Measurements from ENCODE around the gene FBN1. TPM values are rescaled to one million over a fixed set of nuclear protein-coding genes. Genes with fewer than 3 reads are reported as not detected.

The FBN1 gene
- total RNA-seq, 1 donor from 2014 or later = 78.8 TPM

DNA sequence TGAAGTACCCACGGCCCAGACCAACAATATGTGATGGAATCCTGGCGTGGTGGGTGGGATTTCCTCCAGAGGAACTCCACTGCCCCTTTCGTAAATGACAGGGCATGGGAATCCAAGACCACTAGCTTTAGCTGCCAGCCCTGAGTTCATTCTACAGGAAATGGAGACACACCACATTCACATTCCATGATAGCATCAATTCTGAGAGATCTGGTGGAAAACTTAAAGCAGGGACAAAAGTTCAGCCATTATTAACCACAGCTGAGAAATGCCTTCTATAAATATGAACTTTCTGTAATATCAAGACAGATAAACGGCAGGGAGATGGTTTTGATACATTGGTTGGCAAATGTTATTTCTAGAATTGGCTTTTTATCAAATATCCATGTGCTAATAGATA, 98.2 kb downstream of the FBN1 start:
- Histone ChIP-seq H3K36me3 (no peaks in the 10 kb centered on the region), H3K4me2 (no peak overlapping the region), H2AFZ (replicated peaks) (no peak overlapping the region), H3F3A (ENCODE audit: low read depth) (no peaks in the 10 kb centered on the region), H3K4me3 (no peak overlapping the region), H3K9me3 (ENCODE audit: low read depth) (no peaks in the 10 kb centered on the region), H3K9ac (no peak overlapping the region), H3K79me2 (ENCODE audit: low read depth) (no peaks in the 10 kb centered on the region), H3K27me3 (no peaks in the 10 kb centered on the region), H3K4me1 (no peaks in the 10 kb centered on the region), H4K20me1 (ENCODE audit: low read depth) (no peaks in the 10 kb centered on the region), H3K27ac (no peak overlapping the region)
- H3K36me3 Mint-ChIP-seq = no peaks in the 10 kb centered on the region
- no peak overlapping the region for H3K27ac Mint-ChIP-seq
- TF ChIP-seq EZH2 (IDR thresholded peaks at IDR 0.05) (no peak), EZH2phosphoT487 (IDR thresholded peaks at IDR 0.05) (no peak)
- TF ChIP-seq, protein P1, sequence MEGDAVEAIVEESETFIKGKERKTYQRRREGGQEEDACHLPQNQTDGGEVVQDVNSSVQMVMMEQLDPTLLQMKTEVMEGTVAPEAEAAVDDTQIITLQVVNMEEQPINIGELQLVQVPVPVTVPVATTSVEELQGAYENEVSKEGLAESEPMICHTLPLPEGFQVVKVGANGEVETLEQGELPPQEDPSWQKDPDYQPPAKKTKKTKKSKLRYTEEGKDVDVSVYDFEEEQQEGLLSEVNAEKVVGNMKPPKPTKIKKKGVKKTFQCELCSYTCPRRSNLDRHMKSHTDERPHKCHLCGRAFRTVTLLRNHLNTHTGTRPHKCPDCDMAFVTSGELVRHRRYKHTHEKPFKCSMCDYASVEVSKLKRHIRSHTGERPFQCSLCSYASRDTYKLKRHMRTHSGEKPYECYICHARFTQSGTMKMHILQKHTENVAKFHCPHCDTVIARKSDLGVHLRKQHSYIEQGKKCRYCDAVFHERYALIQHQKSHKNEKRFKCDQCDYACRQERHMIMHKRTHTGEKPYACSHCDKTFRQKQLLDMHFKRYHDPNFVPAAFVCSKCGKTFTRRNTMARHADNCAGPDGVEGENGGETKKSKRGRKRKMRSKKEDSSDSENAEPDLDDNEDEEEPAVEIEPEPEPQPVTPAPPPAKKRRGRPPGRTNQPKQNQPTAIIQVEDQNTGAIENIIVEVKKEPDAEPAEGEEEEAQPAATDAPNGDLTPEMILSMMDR (IDR thresholded peaks at IDR 0.05) = no peak
- H3K4me3 Mint-ChIP-seq = no peak overlapping the region
- H3K4me1 Mint-ChIP-seq = no peaks in the 10 kb centered on the region
- H3K9me3 Mint-ChIP-seq = no peaks in the 10 kb centered on the region
- DNase-seq (ENCODE audit: low spot score) = no peak
- no peaks in the 10 kb centered on the region for H3K27me3 Mint-ChIP-seq (ENCODE audit: insufficient read depth, low read depth)

DNA sequence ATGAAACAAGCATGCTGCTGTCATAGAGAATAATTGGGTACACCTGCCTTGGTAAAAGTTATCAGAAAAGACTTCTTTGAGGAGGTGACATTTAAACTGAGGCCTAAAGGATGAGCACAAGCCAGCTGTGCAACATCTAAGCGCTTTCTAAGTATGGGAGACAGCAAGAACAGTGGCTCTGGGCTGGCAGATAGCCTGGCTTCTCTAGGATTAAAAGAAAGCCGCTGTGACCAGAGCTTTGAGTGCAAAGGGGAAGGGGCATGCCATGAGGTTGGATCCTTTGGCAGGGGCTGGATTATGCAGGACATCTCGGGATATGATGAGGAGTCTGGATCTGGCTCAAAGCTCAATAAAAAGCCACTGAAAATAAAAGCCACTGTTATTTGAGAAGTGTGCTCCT, 99.2 kb downstream of the FBN1 start:
- H3K4me2 ChIP-seq = no peak overlapping the region
- DNase-seq (ENCODE audit: low spot score) = no peak
- H3K27ac Mint-ChIP-seq = no peak overlapping the region
- no peaks in the 10 kb centered on the region for H3K27me3 Mint-ChIP-seq (ENCODE audit: insufficient read depth, low read depth)
- no peak overlapping the region for H3K4me3 Mint-ChIP-seq
- no peaks in the 10 kb centered on the region for H4K20me1 ChIP-seq (ENCODE audit: low read depth)
- H3K4me3 ChIP-seq = no peak overlapping the region
- H3K36me3 ChIP-seq = no peaks in the 10 kb centered on the region
- H2AFZ ChIP-seq (replicated peaks) = no peak overlapping the region
- H3K27me3 ChIP-seq = no peaks in the 10 kb centered on the region
- no peaks in the 10 kb centered on the region for H3K9me3 ChIP-seq (ENCODE audit: low read depth)
- H3K4me1 Mint-ChIP-seq = no peaks in the 10 kb centered on the region
- no peaks in the 10 kb centered on the region for H3K36me3 Mint-ChIP-seq
- no peaks in the 10 kb centered on the region for H3K9me3 Mint-ChIP-seq
- no peaks in the 10 kb centered on the region for H3K79me2 ChIP-seq (ENCODE audit: low read depth)
- no peaks in the 10 kb centered on the region for H3K4me1 ChIP-seq
- TF ChIP-seq EZH2phosphoT487 (IDR thresholded peaks at IDR 0.05) = no peak
- TF ChIP-seq, protein P1 (IDR thresholded peaks at IDR 0.05) = no peak
- TF ChIP-seq EZH2 (IDR thresholded peaks at IDR 0.05) = no peak
- H3K9ac ChIP-seq = no peak overlapping the region
- H3K27ac ChIP-seq = no peak overlapping the region
- no peaks in the 10 kb centered on the region for H3F3A ChIP-seq (ENCODE audit: low read depth)

GRCh38 chr15:48544778-48545177, 100.7 kb downstream of the FBN1 start:
- H2AFZ ChIP-seq (replicated peaks) = no peak overlapping the region
- no peak overlapping the region for H3K27ac Mint-ChIP-seq
- H3K27me3 ChIP-seq = no peaks in the 10 kb centered on the region
- no peaks in the 10 kb centered on the region for H3K79me2 ChIP-seq (ENCODE audit: low read depth)
- H3K36me3 ChIP-seq = no peaks in the 10 kb centered on the region
- H4K20me1 ChIP-seq (ENCODE audit: low read depth) = no peaks in the 10 kb centered on the region
- H3K4me1 ChIP-seq = no peaks in the 10 kb centered on the region
- no peaks in the 10 kb centered on the region for H3K36me3 Mint-ChIP-seq
- H3K27ac ChIP-seq = no peak overlapping the region
- no peaks in the 10 kb centered on the region for H3K9me3 ChIP-seq (ENCODE audit: low read depth)
- H3K9me3 Mint-ChIP-seq = no peaks in the 10 kb centered on the region
- no peak overlapping the region for H3K4me3 ChIP-seq
- H3F3A ChIP-seq (ENCODE audit: low read depth) = no peaks in the 10 kb centered on the region
- H3K9ac ChIP-seq = no peak overlapping the region
- H3K4me1 Mint-ChIP-seq = no peaks in the 10 kb centered on the region
- H3K27me3 Mint-ChIP-seq (ENCODE audit: insufficient read depth, low read depth) = no peaks in the 10 kb centered on the region
- no peak overlapping the region for H3K4me3 Mint-ChIP-seq
- no peak for DNase-seq (ENCODE audit: low spot score)
- H3K4me2 ChIP-seq = no peak overlapping the region
- TF ChIP-seq EZH2phosphoT487 (IDR thresholded peaks at IDR 0.05) (no peak), EZH2 (IDR thresholded peaks at IDR 0.05) (no peak)
- TF ChIP-seq, protein P1 (IDR thresholded peaks at IDR 0.05) = no peak

Measured in neural progenitor cell (in vitro differentiated cells).